Lower leg skin (tissue), 4 donors: ENCODE data around the gene APLF. TPM values are rescaled to one million over a fixed set of nuclear protein-coding genes. Genes with fewer than 3 reads are reported as not detected.

ENCODE experiments used
- DNase-seq, 2 donors: peaks; one replicate each; pipeline ENCODE4 v3.0.0-alpha.2; 2019; ENCODE audit warnings: low spot score in 2 of 2
- H3K4me3 ChIP-seq: fragments of 200-600 bp; sonication (generic); 2 replicates; pipeline ENCODE4 v1.5.1; 2017; ENCODE audit warnings: mild to moderate bottlenecking, low read depth; ENCODE audit not compliant: poor library complexity, severe bottlenecking
- POLR2A ChIP-seq, 2 donors: fragments of 450-650 bp; IDR thresholded peaks; one replicate each; pipeline ENCODE4 v1.6.1; 2016 to 2017; ENCODE audit warnings: antibody characterized with exemption in 2 of 2, mild to moderate bottlenecking in 1 of 2, moderate library complexity in 1 of 2
- WGBS, 2 donors: methylation state at CpG; one replicate each; pipeline ENCODE4 v1.1.5; 2018; 5-methylcytosine and 5-hydroxymethylcytosine counted together
- intact Hi-C: fragments of 100-400 bp; cut with DNase I; formaldehyde crosslinking; loops from one replicate; pipeline ENCODE4 v1.15.0; 2023; ENCODE audit warnings: low total_unique reads
- total RNA-seq, 4 donors: library from RNA; depleted of rRNA; stranded (reverse); fragments of >200 nt; gene quantifications; one replicate each; pipeline ENCODE4 v1.1.0, GENCODE V29; 2016
- TF ChIP-seq, protein P1 (sequence below), 3 donors: fragments of 450-650 bp; IDR thresholded peaks; one replicate each; pipeline ENCODE4 v1.5.1; 2016; ENCODE audit warnings: antibody characterized with exemption in 3 of 3, mild to moderate bottlenecking in 3 of 3, moderate library complexity in 2 of 3

APLF gene
- total RNA-seq, 4 donors from 2014 or later: 7.5 to 12.9 (median 9.5) TPM

DNA sequence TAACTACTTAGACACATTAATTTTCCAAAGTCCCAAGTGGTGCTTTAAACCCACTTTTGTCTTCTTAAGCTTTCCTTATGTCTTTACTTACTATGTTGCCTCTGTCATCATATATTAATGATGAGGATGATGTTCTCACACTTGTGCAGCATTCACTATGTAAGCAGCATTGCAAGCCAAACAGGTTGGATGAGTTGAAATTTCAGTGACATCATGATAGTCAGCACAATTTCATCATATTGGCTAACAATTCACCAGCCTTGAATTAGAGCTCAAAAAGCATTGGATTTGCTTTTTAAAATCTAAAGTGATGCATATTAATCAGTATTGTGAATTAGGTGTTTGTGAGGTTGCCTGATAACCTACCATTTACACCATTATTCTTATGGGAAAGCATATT, 7.7 kb downstream of the APLF start:
- TF ChIP-seq POLR2A (IDR thresholded peaks at IDR 0.05): no peak
- TF ChIP-seq, protein P1, sequence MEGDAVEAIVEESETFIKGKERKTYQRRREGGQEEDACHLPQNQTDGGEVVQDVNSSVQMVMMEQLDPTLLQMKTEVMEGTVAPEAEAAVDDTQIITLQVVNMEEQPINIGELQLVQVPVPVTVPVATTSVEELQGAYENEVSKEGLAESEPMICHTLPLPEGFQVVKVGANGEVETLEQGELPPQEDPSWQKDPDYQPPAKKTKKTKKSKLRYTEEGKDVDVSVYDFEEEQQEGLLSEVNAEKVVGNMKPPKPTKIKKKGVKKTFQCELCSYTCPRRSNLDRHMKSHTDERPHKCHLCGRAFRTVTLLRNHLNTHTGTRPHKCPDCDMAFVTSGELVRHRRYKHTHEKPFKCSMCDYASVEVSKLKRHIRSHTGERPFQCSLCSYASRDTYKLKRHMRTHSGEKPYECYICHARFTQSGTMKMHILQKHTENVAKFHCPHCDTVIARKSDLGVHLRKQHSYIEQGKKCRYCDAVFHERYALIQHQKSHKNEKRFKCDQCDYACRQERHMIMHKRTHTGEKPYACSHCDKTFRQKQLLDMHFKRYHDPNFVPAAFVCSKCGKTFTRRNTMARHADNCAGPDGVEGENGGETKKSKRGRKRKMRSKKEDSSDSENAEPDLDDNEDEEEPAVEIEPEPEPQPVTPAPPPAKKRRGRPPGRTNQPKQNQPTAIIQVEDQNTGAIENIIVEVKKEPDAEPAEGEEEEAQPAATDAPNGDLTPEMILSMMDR (IDR thresholded peaks at IDR 0.05): no peak
- DNase-seq: no peak
- intact Hi-C loops: loop anchor here (10.0 kb wide), 1 partner anchor 450 kb away; no protein-coding TSS in a partner anchor
- no peak overlapping the region for H3K4me3 ChIP-seq

GRCh38 chr2:68475576-68475975, 8.2 kb downstream of the APLF start:
- no peak for DNase-seq
- 69 to 71% methylated on average over 2 of the region's 2 CpGs for WGBS, 2 donors
- intact Hi-C loops: loop anchor here (10.0 kb wide), 1 partner anchor 449 kb away; no protein-coding TSS in a partner anchor
- H3K4me3 ChIP-seq: no peak overlapping the region
- no peak for TF ChIP-seq POLR2A (IDR thresholded peaks at IDR 0.05)
- TF ChIP-seq, protein P1 (IDR thresholded peaks at IDR 0.05): no peak

GRCh38 chr2:68476454-68476853, 9.1 kb downstream of the APLF start:
- TF ChIP-seq POLR2A (IDR thresholded peaks at IDR 0.05): no peak
- TF ChIP-seq, protein P1 (IDR thresholded peaks at IDR 0.05): no peak
- no peak overlapping the region for H3K4me3 ChIP-seq
- no peak for DNase-seq
- WGBS, 2 donors: 96 to 100% methylated on average over 1 of the region's 1 CpG
- intact Hi-C loops: loop anchor here (10.0 kb wide), 1 partner anchor 448 kb away; no protein-coding TSS in a partner anchor

GRCh38 chr2:68478688-68479087, 11.3 kb downstream of the APLF start:
- TF ChIP-seq POLR2A (IDR thresholded peaks at IDR 0.05): no peak
- TF ChIP-seq, protein P1 (IDR thresholded peaks at IDR 0.05): no peak
- 95 to 96% methylated on average over 1 of the region's 1 CpG for WGBS, 2 donors

GRCh38 chr2:68482296-68482820, 15.0 kb downstream of the APLF start:
- 83 to 100% methylated on average over 1 to 2 of the region's 2 CpGs for WGBS, 2 donors
- no peak for DNase-seq
- intact Hi-C loops: no loop called here
- H3K4me3 ChIP-seq: no peak overlapping the region
- TF ChIP-seq, protein P1 (IDR thresholded peaks at IDR 0.05): no peak
- TF ChIP-seq POLR2A (IDR thresholded peaks at IDR 0.05): no peak

More at GRCh38 chr2:68478688-68479087, 11.3 kb downstream of the APLF start:
- no peak for DNase-seq
- intact Hi-C loops: loop anchor here (10.0 kb wide), 1 partner anchor 446 kb away; no protein-coding TSS in a partner anchor
- H3K4me3 ChIP-seq: no peak overlapping the region

- no peak overlapping the region for H3K4me3 ChIP-seq
- intact Hi-C loops: no loop called here
- TF ChIP-seq, protein P1 (IDR thresholded peaks at IDR 0.05): no peak
- WGBS, 2 donors: 87 to 89% methylated on average over 3 of the region's 3 CpGs
- no peak for DNase-seq
Observed at GRCh38 chr2:68483011-68483410, 15.6 kb downstream of the APLF start.
